ENCODE measurements around the gene SMYD3.
"Not testable (repeated sequence)": the region's sequence is repeated elsewhere in the genome, so short reads cannot be mapped to it uniquely, and the experiment has no call there.

GRCh38 chr1:246024118-246024517, 483.0 kb downstream of the SMYD3 start:
- not testable (repeated sequence) for TF ChIP-seq CTCF (IDR thresholded peaks at IDR 0.05; ENCODE audit: poor library complexity); EZH2 (IDR thresholded peaks at IDR 0.05; ENCODE audit: borderline replicate concordance)

Data from hepatocyte (in vitro differentiated cells).